GM18858 (cell line): ENCODE measurements around the gene ASMTL.
"Not testable (repeated sequence)": the region's sequence is repeated elsewhere in the genome, so short reads cannot be mapped to it uniquely, and the experiment has no call there.

Source experiments
- ATAC-seq: cut with Tn5 transposase; IDR thresholded peaks from one replicate; pipeline ENCODE4 v1.9.1; 2021; ENCODE audit not compliant: unreplicated experiment

ASMTL gene

GRCh38 chrX:1462596-1463251 is 10.0 kb upstream of the ASMTL start:
- no peak for ATAC-seq

- no peak for ATAC-seq
Measured at GRCh38 chrX:1462110-1462509, 9.4 kb upstream of the ASMTL start.

GRCh38 chrX:1455948-1456280 is 3.2 kb upstream of the ASMTL start:
- no peak for ATAC-seq

GRCh38 chrX:1453951-1454785 is 1.5 kb upstream of the ASMTL start:
- ATAC-seq, result peak; percentile 42

- ATAC-seq, result peak; percentile 6
Measured at GRCh38 chrX:1453395-1453783, 680 bp upstream of the ASMTL start.

- ATAC-seq, result no peak
Measured at GRCh38 chrX:1451661-1452515, 821 bp downstream of the ASMTL start.

GRCh38 chrX:1451251-1451660 is 1.5 kb downstream of the ASMTL start:
- no peak for ATAC-seq

- ATAC-seq, result no peak
Measured at GRCh38 chrX:1450361-1451161, 2.1 kb downstream of the ASMTL start.

GRCh38 chrX:1449823-1450149 is 2.9 kb downstream of the ASMTL start:
- no peak for ATAC-seq

- ATAC-seq, result no peak
Measured at GRCh38 chrX:1449036-1449822, 3.5 kb downstream of the ASMTL start.

GRCh38 chrX:1448573-1449001 is 4.1 kb downstream of the ASMTL start:
- ATAC-seq, result not testable (repeated sequence)

GRCh38 chrX:1447969-1448572 is 4.6 kb downstream of the ASMTL start:
- not testable (repeated sequence) for ATAC-seq

- ATAC-seq, result not testable (repeated sequence)
Measured at GRCh38 chrX:1446984-1447968, 5.4 kb downstream of the ASMTL start.

GRCh38 chrX:1444561-1445500 is 7.9 kb downstream of the ASMTL start:
- ATAC-seq, result no peak

GRCh38 chrX:1443496-1444075 is 9.1 kb downstream of the ASMTL start:
- no peak for ATAC-seq

GRCh38 chrX:1442724-1443367 is 9.9 kb downstream of the ASMTL start:
- no peak for ATAC-seq
